Epithelial cell of esophagus (primary cell): ENCODE data around the gene DMGDH.

ENCODE experiments used
- DNase-seq: peaks from one replicate; pipeline ENCODE4 v3.0.0; 2010; ENCODE audit warnings: low read depth
- H3K4me3 ChIP-seq: 2 replicates; pipeline ENCODE4 v1.5.1; 2011; ENCODE audit warnings: mild to moderate bottlenecking, low read length, control low read depth
- TF ChIP-seq, protein P1 (sequence below): IDR thresholded peaks from 2 replicates; pipeline ENCODE4 v1.5.1; 2011; ENCODE audit warnings: low read depth, mild to moderate bottlenecking, low read length, control low read depth, inconsistent platforms; ENCODE audit not compliant: insufficient read depth; ENCODE audit errors: missing control alignments

DMGDH gene

DNA sequence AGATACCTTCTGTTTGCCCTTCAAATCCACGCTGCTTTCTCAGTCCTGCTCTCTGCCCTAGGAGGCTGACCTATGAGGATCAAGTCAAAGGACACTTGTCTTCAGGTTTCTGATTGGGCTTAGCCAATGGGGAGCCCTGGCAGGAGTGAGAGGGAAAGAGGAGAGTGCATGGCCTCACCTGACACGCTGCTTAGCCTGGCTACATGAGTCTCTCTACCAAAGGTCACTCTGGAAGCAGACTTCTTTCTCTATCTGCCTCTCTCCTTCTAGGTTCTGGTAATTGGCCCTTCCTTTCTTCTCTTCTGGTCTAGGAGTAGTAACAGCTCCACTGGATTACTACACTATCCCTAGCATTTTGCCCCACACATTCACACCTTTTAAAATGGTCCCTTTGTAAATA is 97.5 kb downstream of the DMGDH start:
- H3K4me3 ChIP-seq, result no peak overlapping the region
- TF ChIP-seq, protein P1, sequence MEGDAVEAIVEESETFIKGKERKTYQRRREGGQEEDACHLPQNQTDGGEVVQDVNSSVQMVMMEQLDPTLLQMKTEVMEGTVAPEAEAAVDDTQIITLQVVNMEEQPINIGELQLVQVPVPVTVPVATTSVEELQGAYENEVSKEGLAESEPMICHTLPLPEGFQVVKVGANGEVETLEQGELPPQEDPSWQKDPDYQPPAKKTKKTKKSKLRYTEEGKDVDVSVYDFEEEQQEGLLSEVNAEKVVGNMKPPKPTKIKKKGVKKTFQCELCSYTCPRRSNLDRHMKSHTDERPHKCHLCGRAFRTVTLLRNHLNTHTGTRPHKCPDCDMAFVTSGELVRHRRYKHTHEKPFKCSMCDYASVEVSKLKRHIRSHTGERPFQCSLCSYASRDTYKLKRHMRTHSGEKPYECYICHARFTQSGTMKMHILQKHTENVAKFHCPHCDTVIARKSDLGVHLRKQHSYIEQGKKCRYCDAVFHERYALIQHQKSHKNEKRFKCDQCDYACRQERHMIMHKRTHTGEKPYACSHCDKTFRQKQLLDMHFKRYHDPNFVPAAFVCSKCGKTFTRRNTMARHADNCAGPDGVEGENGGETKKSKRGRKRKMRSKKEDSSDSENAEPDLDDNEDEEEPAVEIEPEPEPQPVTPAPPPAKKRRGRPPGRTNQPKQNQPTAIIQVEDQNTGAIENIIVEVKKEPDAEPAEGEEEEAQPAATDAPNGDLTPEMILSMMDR, result no peak
- no peak for DNase-seq

DNA sequence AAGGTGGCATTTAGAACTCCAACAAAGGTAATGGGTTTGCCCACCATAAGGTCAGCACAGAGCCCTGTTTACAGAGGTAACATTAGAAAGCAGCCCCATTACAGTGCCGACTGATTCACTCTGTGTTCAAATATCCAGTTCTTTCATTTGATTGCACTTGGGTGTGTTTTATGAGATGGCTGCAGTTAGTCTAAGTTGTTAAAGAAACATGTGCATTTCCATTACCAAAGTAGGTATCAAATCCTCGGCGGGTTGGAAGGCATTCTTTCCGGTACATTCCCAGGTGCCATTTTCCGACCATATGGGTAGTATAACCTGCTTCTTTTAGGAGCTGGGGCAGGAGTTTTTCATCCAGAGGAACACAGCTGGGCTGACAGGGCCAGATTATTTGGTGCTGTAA is 100.7 kb downstream of the DMGDH start:
- DNase-seq, result no peak
- H3K4me3 ChIP-seq, result no peak overlapping the region
- TF ChIP-seq, protein P1, result no peak

- DNase-seq, result peak; percentile 78
- no peak overlapping the region for H3K4me3 ChIP-seq
- TF ChIP-seq, protein P1, result peak; percentile 57
Measured at GRCh38 chr5:78964889-78965288, 104.6 kb downstream of the DMGDH start.

DNA sequence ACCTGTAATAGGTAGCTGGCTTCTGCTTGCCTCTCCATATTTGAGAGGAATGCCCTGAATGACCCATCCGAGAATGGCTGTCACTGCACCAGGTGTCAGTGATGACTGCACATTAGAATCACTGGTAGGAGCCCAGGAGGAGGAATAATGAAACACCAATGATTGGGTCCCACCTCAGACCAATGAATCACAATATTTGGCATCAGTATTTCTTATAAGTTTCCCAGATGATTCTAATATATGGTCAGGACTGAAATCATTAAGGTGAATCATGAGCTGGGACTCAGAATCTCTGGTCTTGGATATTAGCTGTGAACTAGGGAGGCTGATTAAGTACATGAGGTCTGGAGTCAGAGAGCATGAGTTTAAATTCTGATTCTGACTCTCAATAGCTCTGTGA is 107.7 kb downstream of the DMGDH start:
- H3K4me3 ChIP-seq, result no peak overlapping the region
- TF ChIP-seq, protein P1, result no peak
- peak; percentile 53 for DNase-seq

GRCh38 chr5:78959767-78960166 is 109.7 kb downstream of the DMGDH start:
- no peak for DNase-seq
- no peak overlapping the region for H3K4me3 ChIP-seq
- TF ChIP-seq, protein P1, result no peak

DNA sequence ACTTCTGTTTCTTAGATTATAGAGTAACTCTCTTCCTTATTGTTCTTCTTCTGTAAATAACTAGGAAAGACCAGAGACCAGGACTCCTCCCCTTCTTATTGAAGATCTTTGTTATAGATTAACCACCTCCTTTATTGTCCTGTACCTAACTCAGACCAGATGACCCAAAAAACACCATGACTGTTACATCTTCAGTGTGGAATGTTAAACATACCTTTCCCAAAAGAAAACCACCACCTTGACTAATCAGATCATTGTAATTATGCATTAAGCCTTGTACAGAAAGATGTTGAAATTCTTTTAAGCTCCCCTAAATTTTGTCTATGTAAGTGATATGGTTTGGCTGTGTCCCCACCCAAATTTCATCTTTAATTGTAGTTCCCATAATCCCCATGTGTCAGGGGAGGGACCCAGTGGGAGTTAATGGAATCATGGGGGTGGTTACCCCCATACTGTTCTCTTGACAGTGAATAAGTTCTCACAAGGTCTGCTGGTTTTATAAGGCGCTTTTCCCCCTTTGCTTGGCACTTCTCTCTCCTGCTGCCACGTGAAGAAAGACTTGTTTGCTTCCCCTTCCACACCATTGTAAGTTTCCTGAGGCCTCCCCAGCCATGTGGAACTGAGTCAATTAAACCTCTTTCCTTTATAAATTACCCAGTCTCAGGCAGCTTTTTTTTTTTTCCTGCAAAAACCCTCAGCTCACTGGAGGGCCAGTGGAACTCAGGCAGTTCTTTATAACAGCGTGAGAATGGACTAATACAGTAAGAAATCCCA is 110.6 kb downstream of the DMGDH start:
- no peak overlapping the region for H3K4me3 ChIP-seq
- TF ChIP-seq, protein P1, result no peak
- no peak for DNase-seq

GRCh38 chr5:78956901-78957300 is 112.6 kb downstream of the DMGDH start:
- TF ChIP-seq, protein P1, result no peak
- no peak for DNase-seq
- no peak overlapping the region for H3K4me3 ChIP-seq
